Endothelial cell of umbilical vein (primary cell): Measurements from ENCODE around the gene GPR26. TPM values are rescaled to one million over a fixed set of nuclear protein-coding genes. Genes with fewer than 3 reads are reported as not detected.

Source experiments
- BruUV-seq: library from RNA; stranded (reverse); fragments of 400-500 nt; replicated peaks from 2 replicates; lab custom pipeline; 2021; lab: Mats Ljungman, UMichigan
- CTCF ChIA-PET: fragments of 300-600, 350-600 bp; sonication (Branson Sonifier 250); formaldehyde crosslinking; loops from one replicate; lab custom pipeline; 2021; ENCODE audit warnings: antibody characterized with exemption, inconsistent platforms; lab: Charles Lee
- POLR2A ChIA-PET: fragments of 300-600, 350-600 bp; sonication (Branson Sonifier 250); formaldehyde crosslinking; loops from one replicate; lab custom pipeline; 2021; ENCODE audit warnings: antibody characterized with exemption, inconsistent platforms; lab: Charles Lee
- DNase-seq: peaks from one replicate; pipeline ENCODE4 v3.0.0-alpha.2; 2011; ENCODE audit warnings: low read depth, low spot score
- FAIRE-seq: peaks from 2 replicates; lab custom pipeline; 2011; peaks lifted over from hg19 to GRCh38; lab: Jason Lieb, UNC
- H2AFZ ChIP-seq: 2 replicates; pipeline ENCODE4 v1.6.0; 2012; ENCODE audit warnings: low read depth, low read length, control low read depth, inconsistent platforms
- H3K27ac ChIP-seq: 2 replicates; pipeline ENCODE4 v1.5.1; 2011; ENCODE audit warnings: low read depth, mild to moderate bottlenecking, control low read depth, low read length, moderate library complexity; ENCODE audit not compliant: insufficient read depth
- H3K27me3 ChIP-seq, 2 experiments: 2 replicates each; pipeline versions ENCODE4 v1.6.0 to v1.6.1; 2011; ENCODE audit warnings: low read length in 2 of 2, mixed read lengths in 1 of 2; ENCODE audit not compliant: control insufficient read depth in 2 of 2, insufficient read depth in 2 of 2
- H3K36me3 ChIP-seq, 2 experiments: 2 replicates in 1 of 2; 3 replicates in 1 of 2; pipeline ENCODE4 v1.5.1; 2011; ENCODE audit warnings: low read length in 2 of 2, mild to moderate bottlenecking in 1 of 2, moderate library complexity in 1 of 2; ENCODE audit not compliant: control insufficient read depth in 2 of 2, insufficient read depth in 2 of 2; ENCODE audit errors: extremely low read depth in 1 of 2
- H3K4me1 ChIP-seq: 3 replicates; pipeline ENCODE4 v1.5.1; 2011; ENCODE audit warnings: mild to moderate bottlenecking, low read length; ENCODE audit not compliant: control insufficient read depth, insufficient read depth; ENCODE audit errors: extremely low read depth
- H3K4me2 ChIP-seq: 2 replicates; pipeline ENCODE4 v1.6.1; 2011; ENCODE audit warnings: low read length, control low read depth, mixed read lengths; ENCODE audit not compliant: insufficient read depth
- H3K4me3 ChIP-seq, 3 experiments: fragments of 200-600 bp in 1 of 3; sonication (generic), shearing (Covaris generic) in 1 of 3; replicated peaks in 1 of 3; 2 replicates each; pipeline ENCODE4 v1.5.1; 2011 to 2016; ENCODE audit warnings: control low read depth in 3 of 3, low read length in 3 of 3, mild to moderate bottlenecking in 2 of 3, inconsistent platforms in 1 of 3, low read depth in 1 of 3, moderate library complexity in 1 of 3; ENCODE audit not compliant: insufficient read depth in 1 of 3
- H3K79me2 ChIP-seq: 2 replicates; pipeline ENCODE4 v1.6.0; 2012; ENCODE audit warnings: low read length, inconsistent platforms; ENCODE audit not compliant: control insufficient read depth, insufficient read depth
- H3K9ac ChIP-seq: replicated peaks from 2 replicates; pipeline ENCODE3; 2011; ENCODE audit warnings: low read length, control low read depth; ENCODE audit not compliant: insufficient read depth; ENCODE audit errors: extremely low read depth
- H3K9me1 ChIP-seq: replicated peaks from 3 replicates; pipeline ENCODE4 v1.6.0; 2011; ENCODE audit warnings: mild to moderate bottlenecking, low read length; ENCODE audit not compliant: control insufficient read depth, insufficient read depth; ENCODE audit errors: extremely low read depth
- H3K9me3 ChIP-seq: replicated peaks from 2 replicates; pipeline ENCODE4 v1.5.1; 2012; ENCODE audit warnings: low read length, inconsistent platforms; ENCODE audit not compliant: control insufficient read depth, insufficient read depth
- H4K20me1 ChIP-seq: replicated peaks from 2 replicates; pipeline ENCODE3; 2011; ENCODE audit warnings: mild to moderate bottlenecking, low read length; ENCODE audit not compliant: control insufficient read depth, insufficient read depth; ENCODE audit errors: extremely low read depth
- CTCF ChIP-seq, 2 donors: IDR thresholded peaks; 1 replicate in 1 of 2; 2 replicates in 1 of 2; pipeline ENCODE4 v1.5.1; 2011; ENCODE audit warnings: low read length in 2 of 2, mild to moderate bottlenecking in 2 of 2, moderate library complexity in 2 of 2, control low read depth in 1 of 2, inconsistent platforms in 1 of 2, low read depth in 1 of 2; ENCODE audit not compliant: insufficient read depth in 1 of 2; ENCODE audit errors: extremely low read depth in 1 of 2
- EZH2 ChIP-seq: IDR thresholded peaks from 2 replicates; pipeline ENCODE4 v1.6.1; 2012; ENCODE audit warnings: borderline replicate concordance, low read depth, mild to moderate bottlenecking, moderate library complexity, low read length, inconsistent platforms; ENCODE audit not compliant: severe bottlenecking
- FOS ChIP-seq: IDR thresholded peaks from 2 replicates; pipeline ENCODE4 v1.6.1; 2011; ENCODE audit warnings: mild to moderate bottlenecking, low read length, moderate library complexity, borderline replicate concordance; ENCODE audit not compliant: insufficient read depth
- GATA2 ChIP-seq: IDR thresholded peaks from 2 replicates; pipeline ENCODE4 v1.7.0; 2011; ENCODE audit warnings: low read depth, mild to moderate bottlenecking, moderate library complexity, mixed read lengths, low read length; ENCODE audit not compliant: insufficient read length, insufficient read depth
- JUN ChIP-seq: IDR thresholded peaks from 2 replicates; pipeline ENCODE4 v1.6.1; 2011; ENCODE audit warnings: borderline replicate concordance, low read depth; ENCODE audit not compliant: insufficient read length, insufficient read depth
- MYC ChIP-seq: IDR thresholded peaks from one replicate; pipeline ENCODE4 v1.6.1; 2011; ENCODE audit warnings: mild to moderate bottlenecking, low read depth, low read length
- POLR2A ChIP-seq: IDR thresholded peaks from 2 replicates; pipeline ENCODE4 v1.6.1; 2012; ENCODE audit warnings: low read depth, mild to moderate bottlenecking, control low read depth, low read length
- POLR2AphosphoS5 ChIP-seq: IDR thresholded peaks from 2 replicates; pipeline ENCODE4 v1.6.1; 2012; ENCODE audit warnings: low read depth, mild to moderate bottlenecking, control low read depth, low read length, moderate library complexity; ENCODE audit not compliant: insufficient read depth
- dilution Hi-C: fragments of 300-500 bp; cut with MboI; formaldehyde crosslinking; loops from one replicate; pipeline ENCODE4 v1.15.0; 2019; ENCODE audit warnings: low sequenced_read_pairs; ENCODE audit not compliant: extremely low pct_ligation_motif_present
- intact Hi-C: fragments of 100-400 bp; cut with micrococcal nuclease; formaldehyde crosslinking; loops from one replicate; pipeline ENCODE4 v1.10.0; 2022
- polyA plus RNA-seq, 4 experiments: library from polyadenylated mRNA; depleted of rRNA in 3 of 4; stranded (reverse) in 3 of 4; unstranded in 1 of 4; fragments of >200 nt; gene quantifications; 2 replicates each; pipeline versions ENCODE4 v1.2.1 to v1.2.3, GENCODE V29; 2011 to 2012; ENCODE audit warnings: missing spikeins in 1 of 4
- total RNA-seq: library from RNA; stranded (reverse); gene quantifications from 2 replicates; pipeline ENCODE4 v1.2.3, GENCODE V29; 2021
- TF ChIP-seq, protein P1 (sequence below): IDR thresholded peaks from 2 replicates; pipeline ENCODE4 v1.6.1; 2011; ENCODE audit not compliant: insufficient read depth, insufficient read length

GPR26 gene
- total and polyA plus RNA-seq, 2 donors (not counting 3 experiments of a cell fraction or from before 2014, with no cell fraction given): not detected

- H3K27me3 ChIP-seq: no peaks in the 10 kb centered on the region
- no peaks in the 10 kb centered on the region for H3K4me1 ChIP-seq
- BruUV-seq: no TSS peak
- no peak for TF ChIP-seq JUN
- TF ChIP-seq, protein P1, sequence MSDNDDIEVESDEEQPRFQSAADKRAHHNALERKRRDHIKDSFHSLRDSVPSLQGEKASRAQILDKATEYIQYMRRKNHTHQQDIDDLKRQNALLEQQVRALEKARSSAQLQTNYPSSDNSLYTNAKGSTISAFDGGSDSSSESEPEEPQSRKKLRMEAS: no peak
- no peak for TF ChIP-seq POLR2AphosphoS5
- no peak for TF ChIP-seq CTCF (IDR thresholded peaks at IDR 0.05; ENCODE audit: extremely low read depth in 1 of 2, insufficient read depth in 1 of 2, low read depth in 1 of 2, low read length in 2 of 2)
- TF ChIP-seq GATA2: no peak
- TF ChIP-seq EZH2: no peak
- TF ChIP-seq POLR2A: no peak
- no peak for TF ChIP-seq FOS
- no peak for TF ChIP-seq MYC
- no peaks in the 10 kb centered on the region for H3K9me3 ChIP-seq
- ChIA-PET POLR2A (no interaction called here), CTCF (no interaction called here)
- H3K9ac ChIP-seq: no peak overlapping the region
- FAIRE-seq: no peak
- no peak overlapping the region for H3K4me3 ChIP-seq
- H3K4me2 ChIP-seq: no peak overlapping the region
- dilution Hi-C loops (no loop called here), intact Hi-C loops (no loop called here)
- no peaks in the 10 kb centered on the region for H3K36me3 ChIP-seq
- DNase-seq: no peak
- no peaks in the 10 kb centered on the region for H3K9me1 ChIP-seq
- H2AFZ ChIP-seq: no peak overlapping the region
- no peaks in the 10 kb centered on the region for H4K20me1 ChIP-seq
- H3K79me2 ChIP-seq: no peaks in the 10 kb centered on the region
- no peak overlapping the region for H3K27ac ChIP-seq
These were observed 37.1 kb downstream of the GPR26 start for GRCh38 chr10:123703195-123703790.
